GM18502 (cell line): ENCODE data around the gene COQ4.

Experiments
- ATAC-seq: cut with Tn5 transposase; IDR thresholded peaks from one replicate; pipeline ENCODE4 v1.9.1; 2021; ENCODE audit warnings: mild to moderate bottlenecking; ENCODE audit not compliant: unreplicated experiment, poor library complexity

Gene COQ4

GRCh38 chr9:128339761-128340690, 17.4 kb downstream of the COQ4 start, which contains the start of gene SLC27A4:
Gene SLC27A4, plus strand, starts transcription at chr9:128340527. Its CDS starts 2,606 bp downstream, at chr9:128343133.
- peak; percentile 76 for ATAC-seq

GRCh38 chr9:128340691-128341434, 18.2 kb downstream of the COQ4 start:
- peak; percentile 50 for ATAC-seq

- ATAC-seq: peak; percentile 38
These were observed 18.8 kb downstream of the COQ4 start for GRCh38 chr9:128341435-128341849.

- no peak for ATAC-seq
These were observed 20.5 kb downstream of the COQ4 start for GRCh38 chr9:128342971-128343680.

GRCh38 chr9:128343855-128344254, 21.2 kb downstream of the COQ4 start:
- ATAC-seq: no peak

- no peak for ATAC-seq
These were observed 22.4 kb downstream of the COQ4 start for GRCh38 chr9:128344931-128345605.

- no peak for ATAC-seq
These were observed 26.5 kb downstream of the COQ4 start for GRCh38 chr9:128349125-128349524.

GRCh38 chr9:128349772-128350171, 27.1 kb downstream of the COQ4 start:
- ATAC-seq: no peak

GRCh38 chr9:128355451-128355850, 32.8 kb downstream of the COQ4 start:
- ATAC-seq: no peak

- no peak for ATAC-seq
These were observed 35.5 kb downstream of the COQ4 start for GRCh38 chr9:128358090-128358489.

- no peak for ATAC-seq
These were observed 36.2 kb downstream of the COQ4 start for GRCh38 chr9:128358861-128359260.

- no peak for ATAC-seq
These were observed 38.2 kb downstream of the COQ4 start for GRCh38 chr9:128360826-128361225.

GRCh38 chr9:128361296-128361985, 38.8 kb downstream of the COQ4 start:
- no peak for ATAC-seq

GRCh38 chr9:128361986-128362646, 39.5 kb downstream of the COQ4 start:
- ATAC-seq: no peak

- no peak for ATAC-seq
These were observed 40.1 kb downstream of the COQ4 start for GRCh38 chr9:128362774-128363173.

- ATAC-seq: no peak
These were observed 42.9 kb downstream of the COQ4 start for GRCh38 chr9:128365525-128365924.

GRCh38 chr9:128369024-128369706, 46.5 kb downstream of the COQ4 start:
- ATAC-seq: no peak

GRCh38 chr9:128370367-128370751, 47.7 kb downstream of the COQ4 start:
- ATAC-seq: no peak
